ENCODE data around the gene SEMA3F.

Gene SEMA3F

DNA sequence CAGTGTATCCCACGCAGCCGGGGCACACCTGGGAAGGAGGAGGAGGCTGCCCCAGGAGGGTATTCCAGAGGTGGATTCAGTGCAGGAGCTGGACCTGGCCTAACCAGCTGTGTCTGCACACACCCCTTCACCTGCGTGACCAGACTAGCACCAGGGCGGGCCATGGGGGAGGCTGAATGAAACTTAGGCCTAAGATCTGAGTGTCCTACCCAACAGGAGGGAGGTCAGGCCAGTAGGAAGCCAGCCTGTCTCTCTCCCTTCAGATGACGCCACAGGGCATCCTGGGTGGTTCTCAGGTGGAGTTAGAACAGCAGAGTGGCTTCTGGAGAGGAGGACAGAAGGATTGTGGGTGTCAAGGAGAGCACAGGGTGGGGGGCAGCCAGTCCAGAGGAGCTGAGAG, 3.4 kb upstream of the SEMA3F start:
- no peak overlapping the region for H3K4me2 ChIP-seq (ENCODE audit: insufficient read depth, low read length)
- no peaks in the 10 kb centered on the region for H3K9me3 ChIP-seq (ENCODE audit: insufficient read depth, low read length, severe bottlenecking)
- H3K4me1 ChIP-seq (ENCODE audit: insufficient read depth, low read length) = no peaks in the 10 kb centered on the region
- H4K20me1 ChIP-seq (ENCODE audit: insufficient read depth, low read length) = no peaks in the 10 kb centered on the region
- H3K9ac ChIP-seq (ENCODE audit: low read depth, low read length) = no peak overlapping the region
- H3K79me2 ChIP-seq (ENCODE audit: insufficient read depth, low read length) = no peaks in the 10 kb centered on the region
- no peak for ATAC-seq (ENCODE audit: insufficient read depth, low read depth)
- no peaks in the 10 kb centered on the region for H3K27me3 ChIP-seq (ENCODE audit: insufficient read depth, low read length, poor library complexity)
- DNase-seq = no peak
- no peak for TF ChIP-seq EZH2 (IDR thresholded peaks at IDR 0.05; ENCODE audit: borderline replicate concordance, low read depth, low read length, severe bottlenecking)
- TF ChIP-seq, protein P1, sequence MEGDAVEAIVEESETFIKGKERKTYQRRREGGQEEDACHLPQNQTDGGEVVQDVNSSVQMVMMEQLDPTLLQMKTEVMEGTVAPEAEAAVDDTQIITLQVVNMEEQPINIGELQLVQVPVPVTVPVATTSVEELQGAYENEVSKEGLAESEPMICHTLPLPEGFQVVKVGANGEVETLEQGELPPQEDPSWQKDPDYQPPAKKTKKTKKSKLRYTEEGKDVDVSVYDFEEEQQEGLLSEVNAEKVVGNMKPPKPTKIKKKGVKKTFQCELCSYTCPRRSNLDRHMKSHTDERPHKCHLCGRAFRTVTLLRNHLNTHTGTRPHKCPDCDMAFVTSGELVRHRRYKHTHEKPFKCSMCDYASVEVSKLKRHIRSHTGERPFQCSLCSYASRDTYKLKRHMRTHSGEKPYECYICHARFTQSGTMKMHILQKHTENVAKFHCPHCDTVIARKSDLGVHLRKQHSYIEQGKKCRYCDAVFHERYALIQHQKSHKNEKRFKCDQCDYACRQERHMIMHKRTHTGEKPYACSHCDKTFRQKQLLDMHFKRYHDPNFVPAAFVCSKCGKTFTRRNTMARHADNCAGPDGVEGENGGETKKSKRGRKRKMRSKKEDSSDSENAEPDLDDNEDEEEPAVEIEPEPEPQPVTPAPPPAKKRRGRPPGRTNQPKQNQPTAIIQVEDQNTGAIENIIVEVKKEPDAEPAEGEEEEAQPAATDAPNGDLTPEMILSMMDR (IDR thresholded peaks at IDR 0.05; ENCODE audit: borderline replicate concordance, extremely low read depth, low read length, poor library complexity, severe bottlenecking) = no peak
- no peak overlapping the region for H2AFZ ChIP-seq (ENCODE audit: low read depth, low read length)
- H3K4me3 ChIP-seq (ENCODE audit: low read depth in 1 of 2, low read length in 2 of 2) = no peak overlapping the region
- no peak overlapping the region for H3K27ac ChIP-seq (ENCODE audit: low read length)
- no peaks in the 10 kb centered on the region for H3K36me3 ChIP-seq (ENCODE audit: insufficient read depth, low read length)

DNA sequence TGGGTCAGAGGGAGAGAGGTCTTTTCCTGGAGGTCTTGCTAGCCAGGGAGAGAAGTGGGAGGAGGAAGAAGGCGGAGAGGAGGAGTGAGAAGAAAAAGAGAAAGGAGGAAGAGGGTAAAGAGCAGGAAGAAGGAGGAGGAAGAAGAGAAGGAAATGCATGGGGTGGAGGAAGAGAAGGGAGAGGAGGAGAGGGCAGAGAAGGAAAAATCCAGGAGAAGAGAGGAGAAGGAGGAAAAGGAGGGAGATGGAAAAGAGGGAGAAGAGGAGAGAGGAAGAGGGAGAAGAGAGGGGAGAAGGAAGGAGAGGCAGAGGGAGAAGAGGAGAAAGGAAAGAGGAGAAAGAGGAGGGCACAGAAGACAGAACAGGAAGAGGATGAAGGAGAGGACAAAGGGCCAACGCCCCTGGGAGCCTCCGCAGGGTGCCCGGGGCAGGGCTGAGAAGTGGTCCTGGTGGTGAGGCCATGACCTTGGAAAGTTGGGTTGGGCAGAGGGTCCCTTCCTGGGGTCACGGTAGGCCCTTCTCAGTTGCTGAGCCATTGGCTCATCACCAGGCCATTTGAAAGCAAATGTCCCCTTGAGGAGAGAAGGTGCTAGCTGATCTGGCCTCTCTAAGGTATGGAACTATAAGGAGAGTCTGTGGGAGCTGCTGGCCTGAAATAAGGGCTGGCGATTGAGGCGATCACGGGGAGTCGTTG, 1.2 kb upstream of the SEMA3F start:
- Histone ChIP-seq H3K4me3 (ENCODE audit: low read depth in 1 of 2, low read length in 2 of 2) (no peak overlapping the region), H3K4me1 (ENCODE audit: insufficient read depth, low read length) (no peaks in the 10 kb centered on the region), H3K9ac (ENCODE audit: low read depth, low read length) (no peak overlapping the region), H3K79me2 (ENCODE audit: insufficient read depth, low read length) (no peaks in the 10 kb centered on the region), H3K27ac (ENCODE audit: low read length) (no peak overlapping the region), H3K36me3 (ENCODE audit: insufficient read depth, low read length) (no peaks in the 10 kb centered on the region), H3K27me3 (ENCODE audit: insufficient read depth, low read length, poor library complexity) (no peaks in the 10 kb centered on the region), H3K9me3 (ENCODE audit: insufficient read depth, low read length, severe bottlenecking) (no peaks in the 10 kb centered on the region), H3K4me2 (ENCODE audit: insufficient read depth, low read length) (no peak overlapping the region), H4K20me1 (ENCODE audit: insufficient read depth, low read length) (no peaks in the 10 kb centered on the region), H2AFZ (ENCODE audit: low read depth, low read length) (no peak overlapping the region)
- TF ChIP-seq EZH2 (IDR thresholded peaks at IDR 0.05; ENCODE audit: borderline replicate concordance, low read depth, low read length, severe bottlenecking) = no peak
- TF ChIP-seq, protein P1 (IDR thresholded peaks at IDR 0.05; ENCODE audit: borderline replicate concordance, extremely low read depth, low read length, poor library complexity, severe bottlenecking) = no peak
- DNase-seq (no peak), ATAC-seq (ENCODE audit: insufficient read depth, low read depth) (no peak)

DNA sequence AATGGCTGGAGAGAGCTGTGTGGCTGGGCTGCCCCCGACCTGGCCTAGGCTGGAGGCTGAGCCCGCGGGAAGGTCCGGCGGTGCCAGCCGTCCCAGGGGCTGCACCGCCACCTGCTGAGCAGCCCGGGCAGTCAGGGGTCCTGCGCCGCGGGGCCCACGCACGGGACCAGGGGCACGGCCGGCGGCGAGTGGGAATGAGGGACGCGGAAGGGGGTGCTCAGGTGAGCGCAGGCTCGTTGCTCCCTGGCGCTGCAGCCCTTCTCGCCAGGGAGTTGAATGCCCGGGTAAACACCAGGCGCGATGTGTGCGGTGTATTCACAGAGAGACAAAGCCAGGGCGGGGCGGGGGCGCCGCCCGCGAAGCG, 666 bp upstream of the SEMA3F start:
- no peak for ATAC-seq (ENCODE audit: insufficient read depth, low read depth)
- Histone ChIP-seq H3K27me3 (ENCODE audit: insufficient read depth, low read length, poor library complexity) (no peaks in the 10 kb centered on the region), H2AFZ (ENCODE audit: low read depth, low read length) (no peak overlapping the region), H3K9ac (ENCODE audit: low read depth, low read length) (no peak overlapping the region), H3K4me3 (ENCODE audit: low read depth in 1 of 2, low read length in 2 of 2) (no peak overlapping the region), H3K79me2 (ENCODE audit: insufficient read depth, low read length) (no peaks in the 10 kb centered on the region), H4K20me1 (ENCODE audit: insufficient read depth, low read length) (no peaks in the 10 kb centered on the region), H3K4me2 (ENCODE audit: insufficient read depth, low read length) (no peak overlapping the region), H3K4me1 (ENCODE audit: insufficient read depth, low read length) (no peaks in the 10 kb centered on the region), H3K27ac (ENCODE audit: low read length) (no peak overlapping the region), H3K9me3 (ENCODE audit: insufficient read depth, low read length, severe bottlenecking) (no peaks in the 10 kb centered on the region), H3K36me3 (ENCODE audit: insufficient read depth, low read length) (no peaks in the 10 kb centered on the region)
- TF ChIP-seq, protein P1 (IDR thresholded peaks at IDR 0.05; ENCODE audit: borderline replicate concordance, extremely low read depth, low read length, poor library complexity, severe bottlenecking) = no peak
- no peak for TF ChIP-seq EZH2 (IDR thresholded peaks at IDR 0.05; ENCODE audit: borderline replicate concordance, low read depth, low read length, severe bottlenecking)
- no peak for DNase-seq

All from DND-41 (cell line).